CD4-positive, alpha-beta T cell treated with Interleukin-15 for 1 hour (primary cell): ENCODE results near the gene SMG1.

Source experiments
- DNase-seq: peaks from one replicate; pipeline ENCODE4 v3.0.0-alpha.2; 2020

The SMG1 gene

GRCh38 chr16:18842565-18842964, 83.6 kb downstream of the SMG1 start:
- no peak for DNase-seq

GRCh38 chr16:18841833-18842525, 84.2 kb downstream of the SMG1 start:
- DNase-seq, result no peak

- no peak for DNase-seq
These were observed 86.7 kb downstream of the SMG1 start for GRCh38 chr16:18839555-18839954.

GRCh38 chr16:18836702-18837101, 89.5 kb downstream of the SMG1 start:
- DNase-seq, result no peak

- DNase-seq, result no peak
These were observed 91.3 kb downstream of the SMG1 start for GRCh38 chr16:18834864-18835263.

GRCh38 chr16:18833707-18834505, 92.3 kb downstream of the SMG1 start:
- no peak for DNase-seq

- no peak for DNase-seq
These were observed 93.6 kb downstream of the SMG1 start for GRCh38 chr16:18832613-18833012.

GRCh38 chr16:18832006-18832405, 94.2 kb downstream of the SMG1 start:
- DNase-seq, result no peak

GRCh38 chr16:18829251-18829650, 97.0 kb downstream of the SMG1 start:
- no peak for DNase-seq

- DNase-seq, result no peak
These were observed 98.3 kb downstream of the SMG1 start for GRCh38 chr16:18827890-18828289.

GRCh38 chr16:18816286-18816685, 109.9 kb downstream of the SMG1 start:
- no peak for DNase-seq

- DNase-seq, result no peak
These were observed 114.3 kb downstream of the SMG1 start for GRCh38 chr16:18811925-18812324.

GRCh38 chr16:18809165-18809564, 117.0 kb downstream of the SMG1 start:
- no peak for DNase-seq

- DNase-seq, result no peak
These were observed 120.9 kb downstream of the SMG1 start for GRCh38 chr16:18805257-18805773.

GRCh38 chr16:18804540-18804939, 121.7 kb downstream of the SMG1 start:
- no peak for DNase-seq

GRCh38 chr16:18803569-18804462, 122.4 kb downstream of the SMG1 start:
- DNase-seq, result no peak

GRCh38 chr16:18802767-18803343, 123.4 kb downstream of the SMG1 start:
- no peak for DNase-seq

GRCh38 chr16:18801145-18801972, 124.8 kb downstream of the SMG1 start, which contains the start of gene ARL6IP1:
Gene ARL6IP1 (minus strand): TSS chr16:18801549. CDS start chr16:18801466, 83 bp downstream.
- DNase-seq, result peak; percentile 100

- no peak for DNase-seq
These were observed 125.4 kb downstream of the SMG1 start for GRCh38 chr16:18800775-18801144.

- no peak for DNase-seq
These were observed 125.9 kb downstream of the SMG1 start for GRCh38 chr16:18800293-18800692.

GRCh38 chr16:18799500-18799899, 126.7 kb downstream of the SMG1 start:
- no peak for DNase-seq

GRCh38 chr16:18797746-18798145, 128.5 kb downstream of the SMG1 start:
- DNase-seq, result no peak
